MM.1S (cell line): ENCODE data around the gene FLT1.

Experiments used
- DNase-seq: peaks from one replicate; pipeline ENCODE4 v3.0.0-alpha.2; 2015
- H2AFZ ChIP-seq: fragments of 300-600 bp; sonication (generic); 2 replicates; pipeline ENCODE4 v1.6.0; 2016; ENCODE audit warnings: antibody characterized with exemption, low read length
- H3F3A ChIP-seq: fragments of 300-600 bp; sonication (generic); 2 replicates; pipeline ENCODE4 v1.6.1; 2016; ENCODE audit warnings: mild to moderate bottlenecking, antibody characterized with exemption, low read length, moderate library complexity, mixed read lengths; ENCODE audit not compliant: insufficient read depth
- H3K27ac ChIP-seq: fragments of 300-600 bp; sonication (generic); 2 replicates; pipeline ENCODE4 v1.5.1; 2016; ENCODE audit warnings: mild to moderate bottlenecking, low read length
- H3K27me3 ChIP-seq: fragments of 300-600 bp; sonication (generic); replicated peaks from 2 replicates; pipeline ENCODE4 v1.6.0; 2016; ENCODE audit warnings: low read length; ENCODE audit not compliant: insufficient read depth
- H3K36me3 ChIP-seq: fragments of 300-600 bp; sonication (generic); replicated peaks from 2 replicates; pipeline ENCODE4 v1.6.1; 2016; ENCODE audit warnings: mild to moderate bottlenecking, low read length, mixed read lengths; ENCODE audit not compliant: insufficient read depth
- H3K4me1 ChIP-seq: fragments of 300-600 bp; sonication (generic); 2 replicates; pipeline ENCODE4 v1.6.1; 2016; ENCODE audit warnings: low read length, mixed read lengths
- H3K4me2 ChIP-seq: fragments of 300-600 bp; sonication (generic); 2 replicates; pipeline ENCODE4 v1.6.0; 2016; ENCODE audit warnings: low read depth, low read length
- H3K4me3 ChIP-seq: fragments of 300-600 bp; sonication (generic); 2 replicates; pipeline ENCODE4 v1.5.1; 2016; ENCODE audit warnings: low read length, mixed read lengths
- H3K79me2 ChIP-seq: fragments of 300-600 bp; sonication (generic); 2 replicates; pipeline ENCODE4 v1.6.1; 2016; ENCODE audit warnings: mixed run types, low read length, mixed read lengths
- H3K9ac ChIP-seq: fragments of 300-600 bp; sonication (generic); 2 replicates; pipeline ENCODE4 v1.6.1; 2016; ENCODE audit warnings: low read length, mixed read lengths
- H3K9me2 ChIP-seq: fragments of 300-600 bp; sonication (generic); replicated peaks from 2 replicates; pipeline ENCODE4 v1.6.1; 2016; ENCODE audit warnings: mild to moderate bottlenecking, low read length, mixed read lengths; ENCODE audit not compliant: insufficient read depth
- H3K9me3 ChIP-seq: fragments of 300-600 bp; sonication (generic); replicated peaks from 2 replicates; pipeline ENCODE4 v1.6.1; 2016; ENCODE audit warnings: mild to moderate bottlenecking, low read length, mixed read lengths; ENCODE audit not compliant: insufficient read depth
- H4K20me1 ChIP-seq: fragments of 300-600 bp; sonication (generic); 2 replicates; pipeline ENCODE4 v1.6.1; 2016; ENCODE audit warnings: mild to moderate bottlenecking, low read length, moderate library complexity, mixed read lengths; ENCODE audit not compliant: insufficient read depth
- CTCF ChIP-seq: fragments of 300-600 bp; sonication (generic); IDR thresholded peaks from 2 replicates; pipeline ENCODE4 v1.5.1; 2016; ENCODE audit warnings: antibody characterized with exemption, low read length, mixed read lengths
- EZH2 ChIP-seq: fragments of 300-600 bp; sonication (generic); optimal IDR thresholded peaks from 2 replicates; pipeline ENCODE3; 2017; ENCODE audit warnings: low read depth, mild to moderate bottlenecking, antibody characterized with exemption, low read length, mixed read lengths
- EZH2phosphoT487 ChIP-seq: fragments of 300-600 bp; sonication (generic); IDR thresholded peaks from 2 replicates; pipeline ENCODE4 v1.6.1; 2018; ENCODE audit warnings: antibody characterized with exemption, low read length

The FLT1 gene

GRCh38 chr13:28493740-28494503 is 1.0 kb downstream of the FLT1 start:
- H3K4me3 ChIP-seq, result peak overlapping the region; percentile 25; the same call in 1 of the 2 replicates
- H3F3A ChIP-seq, result no peaks in the 10 kb centered on the region
- H3K27me3 ChIP-seq, result peaks cover 8% of the 10 kb centered on the region; the same call in 1 of the 2 replicates
- H3K9me3 ChIP-seq, result no peaks in the 10 kb centered on the region
- no peaks in the 10 kb centered on the region for H3K79me2 ChIP-seq
- no peaks in the 10 kb centered on the region for H3K36me3 ChIP-seq
- H3K4me1 ChIP-seq, result no peaks in the 10 kb centered on the region
- no peak overlapping the region for H3K27ac ChIP-seq
- no peak for TF ChIP-seq EZH2phosphoT487
- no peak for TF ChIP-seq EZH2
- TF ChIP-seq CTCF, result no peak
- no peaks in the 10 kb centered on the region for H4K20me1 ChIP-seq
- H3K4me2 ChIP-seq, result peak overlapping the region; percentile 45; the same call in 1 of the 2 replicates
- H3K9ac ChIP-seq, result no peak overlapping the region
- DNase-seq, result no peak
- H3K9me2 ChIP-seq, result no peaks in the 10 kb centered on the region
- no peak overlapping the region for H2AFZ ChIP-seq

GRCh38 chr13:28492569-28493367 is 2.2 kb downstream of the FLT1 start:
- H3K9ac ChIP-seq, result no peak overlapping the region

GRCh38 chr13:28490061-28490460 is 4.9 kb downstream of the FLT1 start:
- Histone ChIP-seq H4K20me1 (no peaks in the 10 kb centered on the region), H2AFZ (no peak overlapping the region), H3K4me3 (no peak overlapping the region), H3K27me3 (peaks cover 8% of the 10 kb centered on the region; the same call in 1 of the 2 replicates), H3K9me3 (no peaks in the 10 kb centered on the region), H3K9ac (no peak overlapping the region), H3K79me2 (no peaks in the 10 kb centered on the region), H3K9me2 (no peaks in the 10 kb centered on the region), H3K36me3 (no peaks in the 10 kb centered on the region), H3F3A (no peaks in the 10 kb centered on the region), H3K27ac (no peak overlapping the region), H3K4me2 (no peak overlapping the region), H3K4me1 (no peaks in the 10 kb centered on the region)
- DNase-seq, result no peak
- TF ChIP-seq EZH2 (no peak), CTCF (no peak), EZH2phosphoT487 (no peak)

More at GRCh38 chr13:28492569-28493367, 2.2 kb downstream of the FLT1 start:
- H3K9me3 ChIP-seq, result no peaks in the 10 kb centered on the region
- no peak overlapping the region for H3K4me2 ChIP-seq
- no peaks in the 10 kb centered on the region for H3F3A ChIP-seq
- TF ChIP-seq CTCF (no peak), EZH2 (no peak), EZH2phosphoT487 (no peak)
- no peaks in the 10 kb centered on the region for H4K20me1 ChIP-seq
- no peak for DNase-seq
- H3K4me1 ChIP-seq, result no peaks in the 10 kb centered on the region
- H3K4me3 ChIP-seq, result no peak overlapping the region
- no peak overlapping the region for H3K27ac ChIP-seq
- H2AFZ ChIP-seq, result no peak overlapping the region
- no peaks in the 10 kb centered on the region for H3K36me3 ChIP-seq
- peaks cover 8% of the 10 kb centered on the region; the same call in 1 of the 2 replicates for H3K27me3 ChIP-seq
- no peaks in the 10 kb centered on the region for H3K79me2 ChIP-seq
- no peaks in the 10 kb centered on the region for H3K9me2 ChIP-seq
